Lower leg skin (tissue), 3 donors: ENCODE data around the gene DSP.

Experiments
- POLR2A ChIP-seq, 2 donors: fragments of 450-650 bp; IDR thresholded peaks; one replicate each; pipeline ENCODE4 v1.6.1; 2016 to 2017; ENCODE audit warnings: antibody characterized with exemption in 2 of 2, mild to moderate bottlenecking in 1 of 2, moderate library complexity in 1 of 2
- TF ChIP-seq, protein P1 (sequence below), 3 donors: fragments of 450-650 bp; IDR thresholded peaks; one replicate each; pipeline ENCODE4 v1.5.1; 2016; ENCODE audit warnings: antibody characterized with exemption in 3 of 3, mild to moderate bottlenecking in 3 of 3, moderate library complexity in 2 of 3

DNA sequence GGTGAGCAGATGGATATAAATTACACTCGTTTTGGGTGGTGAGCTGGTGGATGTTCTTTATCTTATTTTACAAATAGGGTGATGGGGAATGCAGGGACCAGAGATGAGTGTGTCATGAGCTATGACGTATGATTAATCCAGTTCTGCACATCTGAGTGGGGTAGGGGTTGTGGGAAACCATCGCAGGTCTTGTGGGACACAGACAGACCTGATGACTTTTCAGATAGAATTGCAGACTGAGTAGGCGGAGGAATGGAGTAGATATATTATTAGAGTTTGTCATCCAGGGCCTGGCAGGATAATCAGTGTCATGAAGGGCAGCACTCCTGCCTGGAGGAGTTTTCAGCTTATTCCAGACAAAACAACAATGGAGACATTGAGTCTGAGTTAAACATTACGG lies 12.9 kb upstream of the DSP start:
- no peak for TF ChIP-seq POLR2A (IDR thresholded peaks at IDR 0.05)
- TF ChIP-seq, protein P1, sequence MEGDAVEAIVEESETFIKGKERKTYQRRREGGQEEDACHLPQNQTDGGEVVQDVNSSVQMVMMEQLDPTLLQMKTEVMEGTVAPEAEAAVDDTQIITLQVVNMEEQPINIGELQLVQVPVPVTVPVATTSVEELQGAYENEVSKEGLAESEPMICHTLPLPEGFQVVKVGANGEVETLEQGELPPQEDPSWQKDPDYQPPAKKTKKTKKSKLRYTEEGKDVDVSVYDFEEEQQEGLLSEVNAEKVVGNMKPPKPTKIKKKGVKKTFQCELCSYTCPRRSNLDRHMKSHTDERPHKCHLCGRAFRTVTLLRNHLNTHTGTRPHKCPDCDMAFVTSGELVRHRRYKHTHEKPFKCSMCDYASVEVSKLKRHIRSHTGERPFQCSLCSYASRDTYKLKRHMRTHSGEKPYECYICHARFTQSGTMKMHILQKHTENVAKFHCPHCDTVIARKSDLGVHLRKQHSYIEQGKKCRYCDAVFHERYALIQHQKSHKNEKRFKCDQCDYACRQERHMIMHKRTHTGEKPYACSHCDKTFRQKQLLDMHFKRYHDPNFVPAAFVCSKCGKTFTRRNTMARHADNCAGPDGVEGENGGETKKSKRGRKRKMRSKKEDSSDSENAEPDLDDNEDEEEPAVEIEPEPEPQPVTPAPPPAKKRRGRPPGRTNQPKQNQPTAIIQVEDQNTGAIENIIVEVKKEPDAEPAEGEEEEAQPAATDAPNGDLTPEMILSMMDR (IDR thresholded peaks at IDR 0.05): no peak
